Glomerular visceral epithelial cell (primary cell): ENCODE data around the gene THG1L.
"Not testable (repeated sequence)": the region's sequence is repeated elsewhere in the genome, so short reads cannot be mapped to it uniquely, and the experiment has no call there.

ENCODE experiments used
- DNase-seq: peaks from one replicate; pipeline ENCODE4 v3.0.0-alpha.2; 2016; ENCODE audit errors: extremely low spot score

Gene THG1L

DNA sequence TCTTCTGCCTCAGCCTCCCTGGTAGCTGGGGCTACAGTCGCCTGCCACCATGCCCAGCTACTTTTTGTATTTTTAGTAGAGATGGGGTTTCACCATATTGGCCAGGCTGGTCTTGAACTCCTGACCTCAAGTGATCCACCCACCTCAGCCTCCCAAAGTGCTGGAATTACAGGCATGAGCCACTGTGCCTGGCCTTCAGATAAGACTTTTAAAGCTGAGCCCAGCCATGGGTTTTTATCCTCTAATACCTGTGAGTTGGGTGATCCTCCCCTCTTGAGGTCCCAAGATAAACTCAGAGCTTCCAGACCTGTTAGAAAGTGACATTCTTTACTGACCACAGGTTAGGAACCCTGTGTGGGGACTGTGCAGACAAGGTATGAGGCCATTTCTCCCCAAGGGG lies 3.4 kb upstream of the THG1L start:
- not testable (repeated sequence) for DNase-seq

DNA sequence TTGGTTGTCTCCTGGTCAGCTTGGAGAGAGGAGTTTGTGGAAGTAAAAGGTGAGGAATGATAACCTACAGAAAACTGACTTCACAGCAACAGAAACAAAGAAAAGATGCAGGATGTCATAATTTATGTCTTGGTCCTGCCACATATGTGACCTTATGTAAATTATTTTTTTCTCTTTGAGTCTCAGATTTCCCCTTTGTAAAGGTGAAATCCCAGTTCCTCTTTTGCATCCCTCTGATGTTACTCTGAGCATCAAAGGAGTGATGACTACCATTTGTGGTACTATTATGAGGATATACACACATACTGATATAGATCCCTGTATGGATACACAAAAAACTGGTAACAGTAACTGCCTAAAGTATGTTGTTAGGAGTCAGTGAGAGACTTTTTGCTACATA lies 1.4 kb upstream of the THG1L start:
- DNase-seq, result no peak

DNA sequence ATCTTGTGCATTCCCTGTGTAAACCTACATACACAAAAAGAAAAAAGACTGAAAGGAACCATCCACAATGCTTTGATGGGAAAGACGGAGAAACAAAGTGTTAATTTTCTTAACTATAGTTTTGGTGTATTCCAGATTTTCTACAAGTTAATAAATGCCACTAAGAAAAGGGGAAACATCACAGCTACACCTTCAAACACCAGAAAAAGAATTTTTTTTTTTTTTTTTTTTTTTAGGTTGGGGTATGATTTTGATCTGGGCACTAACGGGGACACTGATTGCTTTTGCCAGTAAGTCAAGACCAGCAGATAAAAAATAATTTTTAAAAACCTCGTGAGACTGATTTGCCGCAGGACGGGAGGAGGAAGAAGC lies 334 bp upstream of the THG1L start:
- DNase-seq, result no peak

- no peak for DNase-seq
These were observed 902 bp downstream of the THG1L start for GRCh38 chr5:157732130-157732514.

GRCh38 chr5:157732596-157733262 lies 1.5 kb downstream of the THG1L start:
- DNase-seq, result no peak

DNA sequence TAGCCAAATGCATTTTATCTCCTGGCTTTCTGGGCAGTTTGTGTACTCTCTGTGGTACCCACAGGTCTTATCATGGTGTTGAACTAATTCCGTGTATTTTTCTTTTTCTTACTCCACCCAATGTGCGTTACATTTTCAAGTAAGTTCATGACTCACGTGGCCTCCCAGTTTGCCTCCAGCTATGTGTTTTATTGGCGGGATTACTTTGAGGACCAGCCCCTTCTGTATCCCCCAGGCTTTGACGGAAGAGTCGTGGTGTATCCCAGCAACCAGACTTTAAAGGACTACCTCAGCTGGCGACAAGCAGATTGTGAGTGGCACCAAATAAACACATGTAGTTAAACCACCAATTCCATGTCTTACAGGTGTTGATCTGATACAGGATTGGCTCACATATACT lies 3.2 kb downstream of the THG1L start:
- DNase-seq, result no peak

DNA sequence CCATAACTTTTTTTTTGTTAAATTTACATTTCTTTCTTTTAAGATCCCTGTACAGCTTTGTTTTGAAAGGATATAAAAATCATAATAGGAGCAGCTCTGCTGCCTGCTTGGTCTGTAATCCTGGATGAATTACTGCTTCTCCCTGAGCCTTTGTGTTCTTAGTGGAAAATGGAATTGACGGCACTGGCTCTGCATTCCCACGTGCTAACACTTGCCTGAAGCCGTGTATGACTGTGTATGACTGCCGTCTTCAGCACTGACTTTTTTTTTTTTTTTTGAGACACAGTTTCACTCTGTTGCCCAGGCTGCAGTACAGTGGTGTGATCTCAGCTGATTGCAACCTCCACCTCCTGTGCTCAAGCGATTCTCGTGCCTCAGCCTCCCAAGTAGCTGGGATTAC lies 4.8 kb downstream of the THG1L start:
- no peak for DNase-seq

GRCh38 chr5:157739388-157740228 lies 8.4 kb downstream of the THG1L start:
- no peak for DNase-seq

DNA sequence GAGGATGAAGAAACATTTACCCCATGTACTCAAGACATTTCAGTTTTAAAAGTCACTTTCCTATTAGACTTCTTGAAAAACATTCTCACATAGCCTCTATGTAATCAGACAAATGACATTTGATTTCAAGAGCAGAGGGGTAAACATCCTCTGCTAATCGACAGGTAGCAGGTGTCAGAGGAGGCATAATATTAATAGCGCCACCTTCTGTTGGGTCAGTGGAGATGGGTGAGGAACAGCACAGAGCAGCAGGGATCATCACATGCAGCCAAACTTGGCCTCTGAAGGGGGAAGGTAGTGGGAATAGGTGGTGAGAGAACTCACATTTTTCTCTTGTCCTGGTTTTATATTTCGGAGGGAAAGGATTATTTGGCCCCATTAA lies 9.0 kb downstream of the THG1L start:
- DNase-seq, result peak; percentile 26

DNA sequence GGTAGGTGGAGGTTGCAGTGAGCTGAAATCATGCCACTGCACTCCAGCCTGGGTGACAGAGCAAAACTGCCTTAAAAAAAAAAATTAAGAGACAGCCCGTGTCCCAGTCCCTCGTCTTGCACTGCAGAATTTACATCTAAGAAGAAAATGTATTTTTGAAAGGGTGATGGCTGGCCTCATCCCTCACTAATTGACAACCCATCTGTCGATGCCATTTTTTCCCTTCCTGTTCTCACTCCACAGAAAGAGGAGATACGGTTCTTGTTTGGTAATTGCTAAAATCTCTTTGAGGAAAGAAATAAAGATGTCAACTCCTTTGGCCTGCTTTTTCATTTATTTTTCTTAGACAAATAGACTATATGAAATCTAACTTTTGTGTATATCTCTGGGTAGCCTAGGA lies 9.9 kb downstream of the THG1L start:
- DNase-seq, result no peak

- DNase-seq, result peak; percentile 89
These were observed 12.2 kb downstream of the THG1L start, which contains the start of gene LSM11 for GRCh38 chr5:157743163-157744050. Gene LSM11 (plus strand): TSS chr5:157743712. CDS start chr5:157743751, 39 bp downstream.

DNA sequence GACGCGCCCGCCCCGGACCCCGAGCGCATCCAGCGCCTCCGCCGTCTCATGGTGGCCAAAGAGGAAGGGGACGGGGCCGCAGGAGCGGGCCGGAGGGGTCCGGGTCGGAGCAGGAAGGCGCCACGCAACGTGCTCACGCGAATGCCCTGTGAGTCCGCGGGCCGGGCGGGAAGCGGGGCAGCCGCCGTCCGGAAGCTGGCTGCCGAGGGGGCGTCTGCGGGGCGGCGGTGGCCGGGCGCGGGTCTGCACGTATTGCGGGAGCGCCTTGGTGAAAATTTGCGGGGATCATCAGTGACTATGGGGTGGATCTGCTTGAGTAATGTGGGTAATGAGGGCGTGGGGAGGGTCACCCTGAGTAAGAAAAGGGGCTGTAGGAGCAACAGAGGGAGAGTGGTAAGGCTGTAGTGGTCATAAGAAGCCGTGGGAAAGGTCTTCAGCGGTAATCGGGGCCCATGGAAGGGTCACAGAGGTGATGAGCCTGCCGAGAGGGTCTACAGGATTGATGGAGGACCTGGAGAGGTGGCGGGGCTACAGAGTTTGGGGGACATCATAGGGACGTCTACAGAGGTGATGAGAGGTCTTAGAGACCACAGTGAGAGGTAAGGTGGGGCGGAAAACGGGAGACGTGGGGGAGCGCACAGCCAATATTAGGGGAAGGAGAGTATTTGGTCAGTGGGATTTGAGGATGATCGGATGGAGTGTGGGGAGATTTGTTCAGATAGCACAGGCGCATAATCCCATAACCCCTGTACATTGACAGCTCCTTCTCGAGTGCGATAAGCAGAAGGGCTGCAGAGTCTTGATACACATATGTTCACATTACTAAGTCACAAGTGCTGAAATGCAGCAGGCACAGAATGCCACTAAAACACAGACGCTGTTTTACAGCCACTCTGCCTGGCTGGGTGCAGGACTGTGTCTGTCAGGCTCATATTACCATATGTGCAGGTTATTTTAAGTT lies 13.1 kb downstream of the THG1L start:
- DNase-seq, result peak; percentile 22

DNA sequence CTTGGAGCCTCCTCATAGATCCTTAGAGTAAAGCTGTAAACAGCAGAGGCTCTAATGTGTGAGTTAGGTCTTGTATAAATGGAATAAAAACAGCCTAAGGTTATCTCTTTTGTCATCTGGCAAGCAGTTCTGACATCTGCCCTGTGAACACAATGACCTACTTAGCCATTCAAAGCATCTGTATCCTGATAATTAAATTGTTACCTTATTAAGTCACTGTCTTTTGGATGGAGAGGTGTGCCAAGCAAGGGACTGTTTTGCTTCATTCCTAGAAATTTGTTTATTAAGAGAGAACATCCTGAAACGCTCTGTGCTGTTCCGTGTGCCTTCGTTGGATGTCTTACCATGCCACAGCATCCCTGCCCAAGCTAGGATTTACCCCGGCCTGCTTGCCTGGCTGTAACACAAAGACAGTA lies 13.8 kb downstream of the THG1L start:
- DNase-seq, result no peak

GRCh38 chr5:157747173-157747740 lies 16.0 kb downstream of the THG1L start:
- DNase-seq, result no peak

- DNase-seq, result no peak
These were observed 16.8 kb downstream of the THG1L start for GRCh38 chr5:157747766-157748700.

GRCh38 chr5:157748760-157749461 lies 17.7 kb downstream of the THG1L start:
- DNase-seq, result peak; percentile 71

- no peak for DNase-seq
These were observed 18.2 kb downstream of the THG1L start for GRCh38 chr5:157749462-157749799.

DNA sequence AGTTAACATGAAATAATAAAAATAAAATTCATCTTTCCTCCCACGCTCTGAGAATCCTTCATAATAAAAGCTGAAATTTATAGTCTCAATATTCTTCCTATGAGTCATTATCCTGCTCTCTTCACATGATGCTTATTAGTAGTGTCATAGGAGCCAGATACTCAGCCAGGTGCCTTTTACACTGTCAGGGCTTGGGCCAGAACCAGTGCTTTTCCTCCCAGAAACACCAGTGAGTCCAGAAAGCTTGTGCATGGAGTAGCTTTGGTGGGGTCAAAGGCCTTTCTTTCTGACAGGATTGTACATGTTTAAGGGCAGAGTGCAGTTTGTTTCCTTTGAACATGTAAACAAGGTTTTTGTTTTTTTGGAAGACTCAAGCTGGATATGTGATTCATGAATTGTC lies 19.1 kb downstream of the THG1L start:
- DNase-seq, result no peak

GRCh38 chr5:157756122-157756521 lies 24.9 kb downstream of the THG1L start:
- no peak for DNase-seq
